Activated naive CD8-positive, alpha-beta T cell treated with anti-CD3 and anti-CD28 coated beads for 36 hours (primary cell): Measurements from ENCODE around the gene TTC14. TPM values are rescaled to one million over a fixed set of nuclear protein-coding genes. Genes with fewer than 3 reads are reported as not detected.
"Not testable (repeated sequence)": the region's sequence is repeated elsewhere in the genome, so short reads cannot be mapped to it uniquely, and the experiment has no call there.

Experiments
- DNase-seq: peaks from one replicate; pipeline ENCODE4 v3.0.0; 2021
- H3K27ac Mint-ChIP-seq: one replicate; pipeline ENCODE4 v1.8.0; 2022; ENCODE audit warnings: mild to moderate bottlenecking, moderate library complexity, mixed read lengths
- H3K27me3 Mint-ChIP-seq: one replicate; pipeline ENCODE4 v1.8.0; 2022; ENCODE audit warnings: mild to moderate bottlenecking, mixed read lengths
- H3K36me3 Mint-ChIP-seq: one replicate; pipeline ENCODE4 v1.8.0; 2021; ENCODE audit warnings: mild to moderate bottlenecking, mixed read lengths
- H3K4me1 Mint-ChIP-seq: one replicate; pipeline ENCODE4 v1.8.0; 2021; ENCODE audit warnings: mixed read lengths
- H3K4me3 Mint-ChIP-seq: one replicate; pipeline ENCODE4 v1.8.0; 2022; ENCODE audit warnings: mild to moderate bottlenecking, moderate library complexity, mixed read lengths
- H3K9me3 Mint-ChIP-seq: one replicate; pipeline ENCODE4 v1.8.0; 2022; ENCODE audit warnings: mixed read lengths
- total RNA-seq, 2 experiments: library from RNA; stranded (reverse); gene quantifications; one replicate each; pipeline ENCODE4 v1.2.3, GENCODE V29; 2021

Gene TTC14, protein sequence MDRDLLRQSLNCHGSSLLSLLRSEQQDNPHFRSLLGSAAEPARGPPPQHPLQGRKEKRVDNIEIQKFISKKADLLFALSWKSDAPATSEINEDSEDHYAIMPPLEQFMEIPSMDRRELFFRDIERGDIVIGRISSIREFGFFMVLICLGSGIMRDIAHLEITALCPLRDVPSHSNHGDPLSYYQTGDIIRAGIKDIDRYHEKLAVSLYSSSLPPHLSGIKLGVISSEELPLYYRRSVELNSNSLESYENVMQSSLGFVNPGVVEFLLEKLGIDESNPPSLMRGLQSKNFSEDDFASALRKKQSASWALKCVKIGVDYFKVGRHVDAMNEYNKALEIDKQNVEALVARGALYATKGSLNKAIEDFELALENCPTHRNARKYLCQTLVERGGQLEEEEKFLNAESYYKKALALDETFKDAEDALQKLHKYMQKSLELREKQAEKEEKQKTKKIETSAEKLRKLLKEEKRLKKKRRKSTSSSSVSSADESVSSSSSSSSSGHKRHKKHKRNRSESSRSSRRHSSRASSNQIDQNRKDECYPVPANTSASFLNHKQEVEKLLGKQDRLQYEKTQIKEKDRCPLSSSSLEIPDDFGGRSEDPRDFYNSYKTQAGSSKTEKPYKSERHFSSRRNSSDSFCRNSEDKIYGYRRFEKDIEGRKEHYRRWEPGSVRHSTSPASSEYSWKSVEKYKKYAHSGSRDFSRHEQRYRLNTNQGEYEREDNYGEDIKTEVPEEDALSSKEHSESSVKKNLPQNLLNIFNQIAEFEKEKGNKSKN
- total RNA-seq, result 10 to 100 TPM; 26.5 to 28.8 TPM

DNA sequence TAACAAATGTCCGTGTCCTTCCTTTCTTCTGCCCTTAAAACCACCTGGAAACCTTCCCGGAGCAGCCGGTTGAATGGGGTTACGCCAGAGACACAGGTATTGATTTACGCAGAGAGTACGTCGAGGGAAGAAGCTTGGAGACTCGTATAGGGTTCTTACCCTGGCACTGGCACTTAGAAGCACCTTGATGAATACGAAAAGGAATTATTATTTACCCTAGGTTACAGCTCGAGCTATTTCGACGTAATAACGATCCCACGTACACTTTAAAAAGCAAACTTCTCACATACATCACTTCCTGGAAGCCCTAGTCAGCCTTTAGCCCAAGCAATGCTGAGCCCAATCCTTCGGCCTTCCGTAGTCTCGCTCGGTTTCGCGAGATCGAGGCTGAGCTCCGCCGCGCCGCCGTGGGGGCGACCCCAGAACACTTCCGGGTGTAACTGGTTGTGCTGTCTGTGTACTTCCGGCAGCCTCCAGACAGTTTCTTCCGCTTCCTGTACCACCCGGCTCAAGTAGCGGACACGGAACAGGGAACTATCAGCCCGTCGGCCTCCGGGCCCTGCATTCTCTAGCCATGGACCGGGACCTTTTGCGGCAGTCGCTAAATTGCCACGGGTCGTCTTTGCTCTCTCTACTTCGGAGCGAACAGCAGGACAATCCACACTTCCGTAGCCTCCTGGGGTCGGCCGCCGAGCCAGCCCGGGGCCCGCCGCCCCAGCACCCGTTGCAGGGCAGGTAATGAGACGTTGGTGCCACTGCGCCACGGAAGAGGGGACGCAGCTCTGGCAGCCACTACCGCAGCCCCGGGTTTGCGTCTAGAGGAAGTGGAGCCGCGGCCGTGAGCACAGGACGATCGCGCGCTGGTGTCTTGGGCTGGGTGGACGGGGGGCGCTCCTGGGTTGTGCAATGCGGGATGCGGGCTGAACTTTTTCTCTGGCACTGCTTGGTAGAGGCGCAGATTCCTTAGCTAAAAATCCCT is at the start of gene TTC14:
Gene TTC14 (plus strand): TSS at position 476 of the 979 bp plus-strand sequence. CDS start 99 bp downstream, at position 575.
- Mint-ChIP-seq H3K27ac (peak within 1 kb of the TSS; percentile 96), H3K4me1 (peaks cover 11% of the 10 kb centered on the region), H3K36me3 (peaks cover 31% of the 10 kb centered on the region), H3K4me3 (peak within 1 kb of the TSS; percentile 97), H3K9me3 (no peaks in the 10 kb centered on the region), H3K27me3 (peaks cover 9% of the 10 kb centered on the region)
- DNase-seq, result peak; percentile 96

DNA sequence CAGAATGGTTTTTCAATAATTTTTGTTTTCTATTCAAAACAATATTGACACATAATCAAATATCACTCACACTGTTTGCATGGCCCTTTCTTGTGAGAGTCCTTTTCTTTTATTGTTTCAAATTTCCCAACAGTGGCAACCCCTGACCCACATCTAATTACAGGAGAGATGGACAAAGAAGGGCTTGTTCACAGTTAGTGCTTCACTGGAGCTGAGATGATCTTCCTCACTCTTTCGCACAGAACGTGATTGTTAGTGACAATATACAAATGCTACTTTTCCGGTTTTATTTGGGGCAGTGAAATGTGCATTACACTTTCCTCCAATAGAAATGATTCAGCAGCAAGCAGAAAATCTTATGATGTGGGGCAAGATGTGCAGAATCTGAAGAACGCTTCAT is 38.6 kb upstream of the TTC14 start:
- Mint-ChIP-seq H3K36me3 (peaks cover 6% of the 10 kb centered on the region), H3K27me3 (peaks cover 18% of the 10 kb centered on the region), H3K9me3 (peaks cover 11% of the 10 kb centered on the region), H3K27ac (no peak overlapping the region), H3K4me1 (no peaks in the 10 kb centered on the region), H3K4me3 (no peak overlapping the region)
- DNase-seq, result no peak

- peaks cover 2% of the 10 kb centered on the region for H3K9me3 Mint-ChIP-seq
- H3K4me3 Mint-ChIP-seq, result no peak overlapping the region
- no peaks in the 10 kb centered on the region for H3K4me1 Mint-ChIP-seq
Observed at GRCh38 chr3:180564676-180565075, 37.3 kb upstream of the TTC14 start.

GRCh38 chr3:180570238-180570637 is 31.7 kb upstream of the TTC14 start:
- Mint-ChIP-seq H3K27ac (no peak overlapping the region), H3K36me3 (no peaks in the 10 kb centered on the region), H3K4me1 (no peaks in the 10 kb centered on the region), H3K9me3 (no peaks in the 10 kb centered on the region), H3K27me3 (peaks cover 19% of the 10 kb centered on the region), H3K4me3 (no peak overlapping the region)
- no peak for DNase-seq

More at GRCh38 chr3:180564676-180565075, 37.3 kb upstream of the TTC14 start:
- no peak for DNase-seq
- Mint-ChIP-seq H3K27ac (no peak overlapping the region), H3K36me3 (peaks cover under 1% of the 10 kb centered on the region), H3K27me3 (peaks cover 15% of the 10 kb centered on the region)

DNA sequence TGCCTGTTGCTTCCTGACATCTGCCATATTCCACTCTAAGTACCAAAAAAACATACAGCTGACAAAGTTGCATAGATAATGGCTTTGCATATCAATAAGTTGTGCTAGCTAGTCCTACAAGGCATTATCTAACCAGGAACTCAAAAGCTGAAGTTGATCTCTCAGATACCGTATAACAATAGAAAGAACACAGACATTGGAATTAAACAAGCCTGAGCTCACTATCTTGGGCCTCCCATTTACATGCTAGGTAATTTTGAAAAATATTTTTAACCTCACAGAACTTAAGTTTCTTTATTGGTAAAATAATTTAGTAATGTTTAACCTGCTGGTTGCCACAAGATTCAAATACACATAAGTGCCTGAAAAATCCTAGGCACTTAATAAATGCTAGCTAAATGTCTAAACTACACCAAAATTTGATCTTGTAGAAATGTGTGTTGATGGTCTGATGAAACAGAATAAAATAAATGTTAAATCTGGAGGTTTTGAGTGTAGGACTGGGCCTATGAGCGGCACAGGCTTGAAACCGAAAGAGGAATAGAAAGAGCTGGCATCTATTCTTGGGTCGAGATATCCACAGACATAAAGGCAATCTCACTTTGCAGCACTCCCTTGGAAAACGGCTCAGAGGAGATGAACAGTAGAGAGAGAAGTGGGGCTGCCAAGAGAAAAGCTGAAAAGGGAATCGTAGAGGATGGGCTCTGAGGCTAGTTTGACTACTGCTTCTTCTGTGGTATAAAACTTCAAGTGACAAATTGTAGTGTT is 29.9 kb upstream of the TTC14 start:
- H3K9me3 Mint-ChIP-seq, result no peaks in the 10 kb centered on the region
- H3K27me3 Mint-ChIP-seq, result peaks cover 16% of the 10 kb centered on the region
- DNase-seq, result no peak
- H3K36me3 Mint-ChIP-seq, result no peaks in the 10 kb centered on the region
- H3K27ac Mint-ChIP-seq, result no peak overlapping the region
- no peaks in the 10 kb centered on the region for H3K4me1 Mint-ChIP-seq
- no peak overlapping the region for H3K4me3 Mint-ChIP-seq

GRCh38 chr3:180575571-180575970 is 26.4 kb upstream of the TTC14 start:
- H3K9me3 Mint-ChIP-seq, result no peaks in the 10 kb centered on the region
- no peaks in the 10 kb centered on the region for H3K4me1 Mint-ChIP-seq
- DNase-seq, result no peak
- H3K36me3 Mint-ChIP-seq, result no peaks in the 10 kb centered on the region
- no peak overlapping the region for H3K4me3 Mint-ChIP-seq
- peaks cover 4% of the 10 kb centered on the region for H3K27me3 Mint-ChIP-seq
- no peak overlapping the region for H3K27ac Mint-ChIP-seq

GRCh38 chr3:180580934-180581333 is 21.0 kb upstream of the TTC14 start:
- H3K9me3 Mint-ChIP-seq, result no peaks in the 10 kb centered on the region
- no peak for DNase-seq
- no peak overlapping the region for H3K4me3 Mint-ChIP-seq
- no peaks in the 10 kb centered on the region for H3K36me3 Mint-ChIP-seq
- H3K27ac Mint-ChIP-seq, result no peak overlapping the region
- no peaks in the 10 kb centered on the region for H3K4me1 Mint-ChIP-seq
- peaks cover 21% of the 10 kb centered on the region for H3K27me3 Mint-ChIP-seq

DNA sequence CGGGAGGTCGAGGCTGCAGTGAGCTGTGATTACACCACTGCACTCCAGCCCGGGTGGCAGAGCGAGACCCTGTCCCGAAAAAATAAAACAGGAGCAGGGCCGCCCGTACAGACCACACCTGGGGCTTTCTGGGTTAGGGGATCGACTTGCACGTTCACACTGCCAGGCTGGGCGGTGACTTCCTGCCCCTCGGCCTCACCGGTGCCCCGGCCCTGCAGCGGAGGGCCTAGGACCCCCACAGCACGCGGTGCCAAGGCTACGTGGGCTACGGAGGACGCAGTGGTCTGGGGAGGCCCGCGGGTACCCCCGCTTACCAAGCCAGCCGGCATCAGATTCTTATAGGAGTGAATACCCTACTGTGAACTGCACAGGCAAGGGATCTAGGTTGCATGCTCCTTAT is 11.6 kb upstream of the TTC14 start:
- no peak for DNase-seq
- Mint-ChIP-seq H3K27ac (no peak overlapping the region), H3K36me3 (no peaks in the 10 kb centered on the region), H3K27me3 (peaks cover 51% of the 10 kb centered on the region), H3K4me1 (no peaks in the 10 kb centered on the region), H3K4me3 (no peak overlapping the region), H3K9me3 (no peaks in the 10 kb centered on the region)

DNA sequence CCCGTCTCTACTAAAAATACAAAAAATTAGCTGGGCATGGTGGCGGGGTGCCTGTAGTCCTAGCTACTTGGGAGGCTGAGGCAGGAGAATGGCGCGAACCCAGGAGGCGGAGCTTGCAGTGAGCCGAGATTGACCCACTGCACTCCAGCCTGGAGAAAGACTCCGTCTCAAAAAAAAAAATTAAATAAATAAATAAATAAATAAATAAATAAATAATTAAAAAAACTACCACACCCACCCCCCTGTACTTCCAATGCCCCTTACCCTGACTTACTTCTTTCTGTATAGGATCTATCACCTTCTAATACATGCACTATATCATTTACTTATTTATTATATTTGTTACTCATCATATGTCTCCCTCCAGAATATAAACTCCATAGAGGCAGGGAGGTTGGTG is 8.3 kb upstream of the TTC14 start:
- H3K27me3 Mint-ChIP-seq, result peaks cover 46% of the 10 kb centered on the region
- not testable (repeated sequence) for H3K27ac Mint-ChIP-seq, H3K36me3 Mint-ChIP-seq, H3K9me3 Mint-ChIP-seq, H3K4me1 Mint-ChIP-seq, DNase-seq, H3K4me3 Mint-ChIP-seq

- H3K36me3 Mint-ChIP-seq, result no peaks in the 10 kb centered on the region
- H3K27me3 Mint-ChIP-seq, result peaks cover 43% of the 10 kb centered on the region
- H3K4me1 Mint-ChIP-seq, result no peaks in the 10 kb centered on the region
- H3K4me3 Mint-ChIP-seq, result no peak overlapping the region
- DNase-seq, result no peak
- H3K9me3 Mint-ChIP-seq, result no peaks in the 10 kb centered on the region
- H3K27ac Mint-ChIP-seq, result no peak overlapping the region
Observed at GRCh38 chr3:180594631-180595558, 7.1 kb upstream of the TTC14 start.

DNA sequence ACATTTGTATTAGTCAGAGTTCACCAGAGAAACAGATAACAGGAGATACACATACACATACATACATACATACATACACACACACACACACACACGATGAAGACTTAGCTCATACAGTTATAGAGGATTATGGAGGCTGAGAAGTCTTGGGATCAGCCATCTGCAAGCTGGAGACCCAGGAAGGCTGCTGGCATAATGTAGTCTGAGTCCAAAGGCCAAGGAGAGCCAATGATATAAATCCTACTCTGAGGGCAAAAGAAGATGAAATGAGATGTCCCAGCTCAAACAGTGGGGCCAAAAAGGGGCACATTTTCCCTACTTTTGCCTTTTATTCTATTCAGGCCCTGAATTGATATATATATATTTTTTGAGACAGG is 6.4 kb upstream of the TTC14 start:
- H3K36me3 Mint-ChIP-seq, result no peaks in the 10 kb centered on the region
- H3K9me3 Mint-ChIP-seq, result no peaks in the 10 kb centered on the region
- no peak overlapping the region for H3K27ac Mint-ChIP-seq
- H3K27me3 Mint-ChIP-seq, result peaks cover 43% of the 10 kb centered on the region
- DNase-seq, result no peak
- no peak overlapping the region for H3K4me3 Mint-ChIP-seq
- H3K4me1 Mint-ChIP-seq, result no peaks in the 10 kb centered on the region

DNA sequence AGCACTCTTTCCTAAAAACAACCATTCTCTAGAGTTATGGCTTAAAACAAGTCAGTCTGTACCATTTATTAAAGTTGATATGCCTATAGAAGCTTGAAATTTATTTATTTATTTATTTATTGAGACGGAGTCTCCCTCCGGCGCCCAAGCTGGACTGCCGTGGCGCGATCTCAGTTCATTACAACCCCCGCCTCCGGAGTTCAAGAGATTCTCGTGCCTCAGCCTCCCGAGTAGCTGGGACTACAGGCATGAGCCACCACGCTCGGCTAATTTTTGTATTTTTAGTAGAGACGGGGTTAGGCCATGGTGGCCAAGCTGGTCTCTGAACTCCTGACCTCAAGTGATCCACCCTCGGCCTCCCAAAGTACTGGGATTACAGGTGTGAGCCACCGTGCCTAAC is 1.5 kb upstream of the TTC14 start:
- H3K27me3 Mint-ChIP-seq, result peaks cover 16% of the 10 kb centered on the region
- no peak overlapping the region for H3K4me3 Mint-ChIP-seq
- H3K4me1 Mint-ChIP-seq, result peaks cover 8% of the 10 kb centered on the region
- H3K9me3 Mint-ChIP-seq, result no peaks in the 10 kb centered on the region
- H3K36me3 Mint-ChIP-seq, result peaks cover 21% of the 10 kb centered on the region
- no peak for DNase-seq
- H3K27ac Mint-ChIP-seq, result no peak overlapping the region

DNA sequence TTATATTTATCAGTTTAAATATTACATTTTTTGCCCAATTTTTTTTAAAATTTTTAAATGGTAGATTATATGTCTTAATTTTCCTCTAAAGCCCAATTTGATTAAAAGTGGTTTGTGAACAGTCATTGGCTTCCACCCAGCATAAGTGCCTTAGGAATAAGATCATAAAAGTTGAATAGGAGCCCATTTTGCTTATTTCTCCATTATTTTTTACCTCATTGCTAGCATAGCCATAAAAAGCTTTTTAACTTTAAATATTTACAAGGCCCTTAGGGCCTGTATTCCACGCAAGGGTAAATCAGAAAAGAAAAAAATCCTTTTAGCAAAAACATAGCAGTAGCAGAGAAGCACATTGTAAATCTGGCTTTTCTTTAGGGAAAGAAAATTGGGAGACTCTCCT is 9.0 kb downstream of the TTC14 start:
- no peaks in the 10 kb centered on the region for H3K27me3 Mint-ChIP-seq
- no peak overlapping the region for H3K27ac Mint-ChIP-seq
- no peak overlapping the region for H3K4me3 Mint-ChIP-seq
- DNase-seq, result no peak
- peaks cover 6% of the 10 kb centered on the region for H3K4me1 Mint-ChIP-seq
- peaks cover 36% of the 10 kb centered on the region for H3K36me3 Mint-ChIP-seq
- H3K9me3 Mint-ChIP-seq, result no peaks in the 10 kb centered on the region
